Natural killer cell (primary cell): ENCODE data around the gene ATXN10. TPM values are rescaled to one million over a fixed set of nuclear protein-coding genes. Genes with fewer than 3 reads are reported as not detected.

Experiments used
- ATAC-seq, 3 donors: fragments of 150-1000 bp in 2 of 3; fragments of 200-7000 bp in 1 of 3; cut with Tn5 transposase; 1 replicate in 1 of 3; 2 replicates in 2 of 3; pipeline ENCODE4 v1.10.0; 2021; ENCODE audit warnings: mild to moderate bottlenecking in 2 of 3, moderate library complexity in 2 of 3
- DNase-seq, 2 donors: peaks; one replicate each; pipeline versions ENCODE4 v3.0.0 to v3.0.0-alpha.2; 2013 to 2021; ENCODE audit warnings: mixed read lengths in 1 of 2
- H3K27ac ChIP-seq: one replicate; pipeline ENCODE4 v1.5.1; 2013; ENCODE audit warnings: mild to moderate bottlenecking, low read length
- H3K27me3 ChIP-seq: one replicate; pipeline ENCODE4 v1.6.1; 2013; ENCODE audit warnings: low read length; ENCODE audit not compliant: control insufficient read depth, insufficient read depth
- H3K36me3 ChIP-seq: one replicate; pipeline ENCODE4 v1.6.1; 2013; ENCODE audit warnings: low read length; ENCODE audit not compliant: control insufficient read depth, insufficient read depth
- H3K4me1 ChIP-seq: one replicate; pipeline ENCODE4 v1.6.1; 2013; ENCODE audit warnings: low read length; ENCODE audit not compliant: control insufficient read depth, insufficient read depth
- H3K4me3 ChIP-seq: one replicate; pipeline ENCODE4 v1.5.1; 2013; ENCODE audit warnings: low read length
- H3K9me3 ChIP-seq: one replicate; pipeline ENCODE4 v1.6.1; 2013; ENCODE audit warnings: low read length; ENCODE audit not compliant: control insufficient read depth, insufficient read depth
- H3K27ac Mint-ChIP-seq, 2 donors: one replicate each; pipeline ENCODE4 v1.8.0; 2022; ENCODE audit warnings: mild to moderate bottlenecking in 2 of 2, mixed read lengths in 2 of 2, moderate library complexity in 1 of 2
- H3K27me3 Mint-ChIP-seq, 2 donors: one replicate each; pipeline ENCODE4 v1.8.0; 2022; ENCODE audit warnings: low read depth in 2 of 2, mixed read lengths in 2 of 2
- H3K36me3 Mint-ChIP-seq: one replicate; pipeline ENCODE4 v1.8.0; 2022; ENCODE audit warnings: mixed read lengths
- H3K4me1 Mint-ChIP-seq, 2 donors: one replicate each; pipeline ENCODE4 v1.8.0; 2022; ENCODE audit warnings: mixed read lengths in 2 of 2
- H3K4me3 Mint-ChIP-seq: one replicate; pipeline ENCODE4 v1.8.0; 2022; ENCODE audit warnings: mild to moderate bottlenecking, moderate library complexity, mixed read lengths
- H3K9me3 Mint-ChIP-seq, 2 donors: one replicate each; pipeline ENCODE4 v1.8.0; 2022; ENCODE audit warnings: mixed read lengths in 2 of 2
- WGBS: methylation state at CpG from one replicate; pipeline ENCODE4 v1.1.7; 2013; ENCODE audit warnings: missing lambda C conversion rate; ENCODE audit not compliant: insufficient coverage; 5-methylcytosine and 5-hydroxymethylcytosine counted together
- intact Hi-C: fragments of 100-400 bp; cut with micrococcal nuclease; formaldehyde crosslinking; loops from one replicate; pipeline ENCODE4 v1.14.2; 2022
- total RNA-seq, 4 donors: library from RNA; stranded (reverse); fragments of 120-200 nt in 1 of 4; gene quantifications; one replicate each; pipeline versions ENCODE4 v1.2.3 to v1.2.4, GENCODE V29; 2013 to 2022
- TF ChIP-seq, protein P1 (sequence below): fragments of 200-600 bp; IDR thresholded peaks from one replicate; pipeline ENCODE4 v1.8.0; 2022; ENCODE audit warnings: antibody characterized with exemption

The ATXN10 gene
- total RNA-seq, 3 donors from 2014 or later (not counting 1 experiment from before 2014, with no cell fraction given), result 79.3 to 90.5 (median 88.8) TPM

DNA sequence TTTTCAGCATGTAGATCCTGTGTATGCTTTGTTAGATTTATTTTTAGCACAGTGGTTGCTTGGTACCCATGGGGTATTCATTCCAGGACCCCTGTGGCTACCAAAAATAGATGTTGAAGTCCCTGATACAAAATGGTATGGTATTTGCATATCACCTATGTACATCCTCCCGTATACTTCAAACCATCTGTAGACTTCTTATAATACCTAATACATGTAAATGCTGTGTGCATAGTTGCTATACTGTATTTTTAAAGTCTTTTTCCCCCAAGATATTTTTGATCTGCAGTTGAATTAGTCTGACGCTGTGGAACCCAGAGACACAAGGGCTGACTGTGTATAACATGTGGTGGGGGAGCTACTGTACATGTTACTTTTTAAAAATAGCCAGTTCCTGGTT is 101.1 kb downstream of the ATXN10 start:
- Mint-ChIP-seq H3K27ac (no peak overlapping the region), H3K4me1 (peaks cover 23 to 35% of the 10 kb centered on the region in 2 donors), H3K4me3 (no peak overlapping the region), H3K36me3 (no peaks in the 10 kb centered on the region), H3K27me3 (no peaks in the 10 kb centered on the region), H3K9me3 (no peaks in the 10 kb centered on the region)
- no peaks in the 10 kb centered on the region for H3K9me3 ChIP-seq
- ATAC-seq (no peak), DNase-seq (no peak)
- no peak overlapping the region for H3K4me3 ChIP-seq
- no peaks in the 10 kb centered on the region for H3K4me1 ChIP-seq
- H3K27ac ChIP-seq, result no peak overlapping the region
- 83% methylated on average over 1 of the region's 2 CpGs for WGBS
- intact Hi-C loops, result no loop called here
- no peaks in the 10 kb centered on the region for H3K27me3 ChIP-seq
- H3K36me3 ChIP-seq, result no peaks in the 10 kb centered on the region
- TF ChIP-seq, protein P1, sequence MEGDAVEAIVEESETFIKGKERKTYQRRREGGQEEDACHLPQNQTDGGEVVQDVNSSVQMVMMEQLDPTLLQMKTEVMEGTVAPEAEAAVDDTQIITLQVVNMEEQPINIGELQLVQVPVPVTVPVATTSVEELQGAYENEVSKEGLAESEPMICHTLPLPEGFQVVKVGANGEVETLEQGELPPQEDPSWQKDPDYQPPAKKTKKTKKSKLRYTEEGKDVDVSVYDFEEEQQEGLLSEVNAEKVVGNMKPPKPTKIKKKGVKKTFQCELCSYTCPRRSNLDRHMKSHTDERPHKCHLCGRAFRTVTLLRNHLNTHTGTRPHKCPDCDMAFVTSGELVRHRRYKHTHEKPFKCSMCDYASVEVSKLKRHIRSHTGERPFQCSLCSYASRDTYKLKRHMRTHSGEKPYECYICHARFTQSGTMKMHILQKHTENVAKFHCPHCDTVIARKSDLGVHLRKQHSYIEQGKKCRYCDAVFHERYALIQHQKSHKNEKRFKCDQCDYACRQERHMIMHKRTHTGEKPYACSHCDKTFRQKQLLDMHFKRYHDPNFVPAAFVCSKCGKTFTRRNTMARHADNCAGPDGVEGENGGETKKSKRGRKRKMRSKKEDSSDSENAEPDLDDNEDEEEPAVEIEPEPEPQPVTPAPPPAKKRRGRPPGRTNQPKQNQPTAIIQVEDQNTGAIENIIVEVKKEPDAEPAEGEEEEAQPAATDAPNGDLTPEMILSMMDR, result no peak

DNA sequence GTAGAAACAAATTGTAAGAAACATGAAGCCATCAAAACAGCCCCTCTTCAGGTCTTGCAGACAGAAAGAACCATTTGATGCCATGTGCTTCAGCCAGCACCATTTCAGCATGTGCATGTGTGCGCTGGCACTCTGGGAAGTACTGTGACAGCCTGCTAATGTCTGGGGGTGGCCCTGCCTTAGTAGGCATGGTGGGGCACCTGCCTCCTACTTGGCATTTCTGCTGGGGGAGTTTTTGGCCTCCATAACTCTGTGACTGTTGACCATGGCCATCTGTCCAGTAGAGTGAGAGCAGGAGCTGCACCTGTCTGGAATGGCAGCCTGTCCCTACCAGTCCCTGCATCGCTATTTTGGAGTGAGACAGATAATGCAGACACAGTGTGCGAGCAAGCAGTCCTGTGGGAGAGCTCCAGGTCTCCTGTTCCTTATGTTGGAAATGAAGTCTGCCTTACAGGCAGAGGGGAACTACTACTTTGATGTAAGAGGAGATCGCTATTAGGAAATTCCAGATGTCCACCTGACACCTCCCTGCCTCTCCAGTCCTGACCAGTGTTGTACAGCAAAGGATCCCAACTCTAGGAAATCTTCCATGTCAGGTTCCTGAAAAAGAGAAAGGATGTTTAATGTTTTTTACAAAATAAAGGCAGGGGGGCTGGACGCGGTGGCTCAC is 102.5 kb downstream of the ATXN10 start:
- no peaks in the 10 kb centered on the region for H3K4me1 ChIP-seq
- H3K36me3 ChIP-seq, result no peaks in the 10 kb centered on the region
- H3K27me3 ChIP-seq, result no peaks in the 10 kb centered on the region
- Mint-ChIP-seq H3K4me3 (no peak overlapping the region), H3K36me3 (no peaks in the 10 kb centered on the region), H3K27ac (no peak overlapping the region), H3K4me1 (peaks cover 19 to 23% of the 10 kb centered on the region in 2 donors), H3K9me3 (no peaks in the 10 kb centered on the region), H3K27me3 (no peaks in the 10 kb centered on the region)
- no peak overlapping the region for H3K27ac ChIP-seq
- 96% methylated on average over 6 of the region's 6 CpGs for WGBS
- H3K4me3 ChIP-seq, result no peak overlapping the region
- DNase-seq, result no peak
- ATAC-seq, result no peak
- TF ChIP-seq, protein P1, result no peak
- no peaks in the 10 kb centered on the region for H3K9me3 ChIP-seq
- intact Hi-C loops, result no loop called here

DNA sequence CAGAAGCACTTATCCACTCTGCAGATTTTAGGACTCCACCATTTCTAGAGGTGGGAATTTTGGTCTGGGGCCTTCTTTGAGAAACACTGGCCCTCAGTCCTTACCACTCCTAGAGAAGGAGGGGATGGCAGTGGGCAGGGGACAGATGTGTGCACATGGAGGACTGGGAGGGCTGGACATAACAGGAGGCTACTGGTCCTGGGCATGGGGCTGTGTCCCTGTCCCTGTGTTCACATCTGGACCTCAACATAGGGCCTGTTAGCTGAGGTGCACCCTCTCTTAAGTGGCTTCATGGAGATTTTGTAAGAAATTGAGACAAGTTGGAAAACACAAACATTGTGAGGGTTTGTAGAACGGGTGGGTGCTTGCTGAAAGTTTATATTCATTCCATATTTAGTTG is 103.4 kb downstream of the ATXN10 start:
- TF ChIP-seq, protein P1, result no peak
- intact Hi-C loops, result no loop called here
- Histone ChIP-seq H3K4me3 (no peak overlapping the region), H3K9me3 (no peaks in the 10 kb centered on the region), H3K36me3 (no peaks in the 10 kb centered on the region), H3K27ac (no peak overlapping the region), H3K4me1 (no peaks in the 10 kb centered on the region), H3K27me3 (no peaks in the 10 kb centered on the region)
- no peak overlapping the region for H3K4me3 Mint-ChIP-seq
- peaks cover 19 to 22% of the 10 kb centered on the region in 2 donors for H3K4me1 Mint-ChIP-seq
- H3K27me3 Mint-ChIP-seq, result no peaks in the 10 kb centered on the region
- H3K36me3 Mint-ChIP-seq, result no peaks in the 10 kb centered on the region
- ATAC-seq (no peak), DNase-seq (no peak)
- 100% methylated on average over 1 of the region's 1 CpG for WGBS
- H3K9me3 Mint-ChIP-seq, result no peaks in the 10 kb centered on the region
- no peak overlapping the region for H3K27ac Mint-ChIP-seq
